GM19397 (cell line): ENCODE data around the gene ERN1.

Experiments used
- ATAC-seq: cut with Tn5 transposase; IDR thresholded peaks from one replicate; pipeline ENCODE4 v1.9.1; 2021; ENCODE audit warnings: mild to moderate bottlenecking, moderate library complexity; ENCODE audit not compliant: unreplicated experiment

Gene ERN1

DNA sequence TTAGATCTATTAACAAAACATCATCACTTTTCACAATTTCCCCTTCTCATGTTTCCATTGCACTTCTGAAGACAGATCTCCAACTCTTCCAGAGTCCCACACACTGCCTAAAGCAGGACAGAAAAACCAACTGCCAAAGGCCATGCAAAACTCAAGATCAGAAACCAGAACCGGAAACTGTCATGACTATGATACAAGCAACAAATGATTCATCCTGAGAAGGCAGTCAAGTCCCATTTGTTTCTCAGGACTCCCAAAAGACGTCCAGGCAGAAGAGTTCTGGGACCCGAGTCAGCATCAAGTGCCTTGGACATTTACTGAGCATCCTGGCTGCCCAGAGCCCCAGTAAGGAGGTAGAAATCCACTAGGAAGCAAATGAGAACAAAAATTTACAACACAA is 38.8 kb downstream of the ERN1 start:
- no peak for ATAC-seq

GRCh38 chr17:64090144-64090543 is 39.8 kb downstream of the ERN1 start:
- no peak for ATAC-seq

DNA sequence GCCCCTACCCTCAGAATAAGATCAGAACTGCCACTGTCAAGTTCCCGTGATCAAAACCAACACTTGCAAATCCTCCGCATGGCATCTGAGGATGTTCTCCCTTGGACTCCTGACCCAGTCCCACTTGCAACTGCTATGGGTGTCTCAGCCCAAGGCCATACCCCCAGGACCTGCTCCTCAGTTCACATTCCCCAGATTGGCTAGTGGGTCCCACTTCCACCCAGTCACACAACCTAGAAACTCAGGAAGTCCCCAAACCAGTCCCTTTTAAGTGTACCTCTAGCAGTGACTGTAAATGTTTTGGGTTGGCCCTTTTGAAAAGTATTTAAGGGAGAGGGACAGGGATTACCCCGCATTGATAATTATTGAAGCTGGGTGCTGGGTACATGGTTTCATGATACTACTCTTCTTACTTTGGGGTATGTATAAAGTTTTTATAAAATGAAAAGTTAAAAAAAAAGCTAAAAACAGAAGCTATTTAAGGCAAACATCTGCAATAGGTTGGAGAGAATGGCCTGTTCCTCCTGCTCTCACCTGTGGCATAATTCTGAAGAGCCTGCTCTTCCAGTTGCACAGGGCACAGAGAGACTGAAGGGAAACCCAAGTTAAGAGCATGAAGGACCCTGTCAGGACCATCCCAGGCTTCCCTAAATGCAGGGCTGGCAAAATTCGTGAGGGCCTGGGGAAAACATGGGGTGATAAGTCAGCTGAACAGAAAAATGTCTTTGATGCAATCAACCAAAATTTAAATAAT is 42.5 kb downstream of the ERN1 start:
- no peak for ATAC-seq

GRCh38 chr17:64085650-64086005 is 44.3 kb downstream of the ERN1 start:
- ATAC-seq: no peak

DNA sequence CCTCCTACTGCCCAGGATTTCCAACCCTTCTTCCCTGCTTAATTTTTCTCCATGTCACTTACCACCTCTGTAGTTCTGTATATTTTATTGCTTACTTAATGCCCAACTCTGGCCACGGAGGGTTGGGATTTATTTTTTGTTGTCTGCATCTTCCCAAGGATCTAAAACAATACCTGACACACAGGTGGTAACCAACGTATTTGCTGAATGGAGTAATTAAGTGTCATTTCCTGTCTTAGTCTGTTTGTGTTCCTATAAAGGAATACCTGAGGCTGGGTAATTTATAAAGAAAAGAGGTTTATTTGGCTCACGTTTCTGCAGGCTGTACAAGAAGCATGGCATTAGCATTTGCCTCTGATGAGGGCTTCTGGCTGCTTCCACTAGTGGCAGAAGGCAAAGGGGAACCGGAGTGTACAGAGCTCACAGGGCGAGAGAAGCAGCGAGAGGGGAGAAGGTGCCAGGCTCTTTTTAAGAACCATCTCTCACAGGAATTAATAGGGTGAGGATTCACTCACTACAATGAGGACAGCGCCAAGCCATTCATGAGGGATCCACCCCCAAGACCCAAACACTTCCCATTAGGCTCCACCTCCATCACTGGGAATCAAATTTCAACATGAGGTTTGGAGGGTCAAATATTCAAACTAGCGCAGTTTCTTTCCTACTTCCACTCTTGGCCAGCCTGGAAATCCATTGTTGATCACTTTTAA is 44.8 kb downstream of the ERN1 start:
- no peak for ATAC-seq

DNA sequence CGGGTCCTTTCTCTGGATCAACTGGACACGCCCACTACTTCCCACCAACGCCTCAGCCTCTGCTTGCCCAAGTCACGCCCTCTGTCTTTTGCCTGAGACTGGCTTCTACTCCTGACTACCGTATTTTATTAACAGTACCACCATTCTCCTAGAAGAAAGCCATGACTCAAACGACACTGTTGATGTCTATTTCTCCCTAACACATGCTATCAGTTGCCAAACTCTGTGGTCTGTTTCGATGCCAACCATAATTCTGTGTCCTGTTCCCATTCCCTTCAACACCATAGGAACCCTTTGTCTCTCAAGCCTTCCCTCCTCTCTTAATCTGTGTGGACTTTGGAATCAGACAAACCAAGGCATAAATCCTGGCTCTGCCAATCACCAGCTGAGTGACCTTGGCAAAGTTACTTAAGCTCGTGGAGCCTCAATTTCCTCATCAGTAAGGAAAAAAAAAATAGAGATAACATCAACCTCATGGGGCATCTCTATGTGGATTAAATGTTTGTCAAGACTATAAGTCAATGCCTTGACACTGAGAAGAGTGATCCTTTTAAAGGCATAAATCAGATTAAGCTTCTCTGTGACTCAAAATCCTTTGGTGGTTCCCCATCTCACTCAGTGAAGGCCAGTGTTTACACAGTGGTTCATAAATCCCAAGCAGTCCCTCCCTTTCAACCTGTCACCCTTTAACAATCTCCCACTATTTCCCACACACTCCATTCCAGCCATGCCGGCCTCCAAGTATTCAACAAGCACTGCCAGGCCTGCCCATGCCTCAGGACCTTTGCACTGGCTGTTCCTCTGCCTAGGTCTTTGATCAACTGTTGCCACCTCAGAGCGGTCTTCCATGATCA is 45.6 kb downstream of the ERN1 start:
- no peak for ATAC-seq

DNA sequence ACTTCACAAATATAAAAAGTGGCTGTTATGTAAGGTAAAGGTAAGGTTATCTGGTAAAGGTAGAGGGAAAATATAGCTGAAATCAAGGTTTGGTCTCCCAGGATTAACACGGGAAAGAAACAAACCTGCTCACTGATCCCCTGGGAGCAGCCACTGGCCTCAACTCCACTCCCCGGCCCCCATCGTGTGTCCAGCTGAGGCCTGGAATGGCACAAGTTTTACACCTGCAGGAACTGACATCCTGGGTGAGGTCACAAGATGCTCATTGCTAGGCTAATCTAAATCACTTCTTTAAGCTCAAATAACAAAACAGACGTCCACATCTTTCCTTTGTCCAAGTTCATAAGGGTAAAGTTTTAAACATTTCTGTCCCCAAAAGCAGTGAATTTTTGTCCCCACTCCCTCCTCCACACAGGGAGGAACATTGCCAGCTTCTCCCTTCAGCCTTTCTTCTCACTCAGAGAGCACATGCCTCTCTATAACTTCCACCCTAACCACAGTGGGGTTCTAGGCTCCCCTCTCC is 46.3 kb downstream of the ERN1 start:
- ATAC-seq: no peak

DNA sequence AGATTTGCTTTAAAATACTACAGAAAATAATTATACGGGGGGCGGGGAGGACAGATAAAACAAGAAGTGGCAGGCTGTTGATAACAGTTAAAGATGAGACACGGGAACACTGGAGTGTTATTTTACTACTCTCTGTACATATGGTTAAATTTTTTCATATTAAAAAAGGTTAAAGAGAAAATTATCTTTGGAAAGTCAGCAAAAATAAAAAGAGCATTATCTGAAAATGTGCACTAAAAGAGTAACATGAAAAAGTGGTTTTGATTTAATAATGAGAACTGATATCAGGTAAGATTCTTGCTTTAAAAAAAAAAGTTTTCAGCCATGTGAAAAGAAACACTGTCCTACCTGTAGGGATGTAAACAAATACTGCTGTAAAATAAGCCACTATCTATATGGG is 46.9 kb downstream of the ERN1 start:
- no peak for ATAC-seq

- no peak for ATAC-seq
These were observed 47.8 kb downstream of the ERN1 start for GRCh38 chr17:64081802-64082799.

DNA sequence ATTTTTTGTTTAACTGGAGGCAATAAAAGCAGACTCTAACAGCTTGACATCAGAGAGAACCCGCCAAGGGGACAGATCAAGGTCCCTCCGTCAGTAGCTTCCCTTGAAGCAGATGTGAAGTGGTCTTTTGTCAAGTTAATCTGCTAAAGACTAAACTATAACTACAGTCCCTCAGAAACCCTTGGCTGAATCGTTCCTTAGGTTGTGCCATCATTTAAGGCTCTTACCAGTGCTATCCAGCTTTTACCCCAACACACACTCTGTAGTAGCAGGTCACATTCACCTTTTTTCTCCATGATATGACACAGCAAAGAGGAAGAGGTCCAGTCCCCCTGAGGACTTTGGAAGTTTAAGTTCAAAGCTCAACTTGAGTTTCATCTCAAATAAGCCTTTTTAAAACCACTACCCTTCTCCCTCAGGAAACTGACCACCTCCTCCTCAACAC is 49.7 kb downstream of the ERN1 start:
- no peak for ATAC-seq

GRCh38 chr17:64077379-64077778 is 52.6 kb downstream of the ERN1 start:
- no peak for ATAC-seq

DNA sequence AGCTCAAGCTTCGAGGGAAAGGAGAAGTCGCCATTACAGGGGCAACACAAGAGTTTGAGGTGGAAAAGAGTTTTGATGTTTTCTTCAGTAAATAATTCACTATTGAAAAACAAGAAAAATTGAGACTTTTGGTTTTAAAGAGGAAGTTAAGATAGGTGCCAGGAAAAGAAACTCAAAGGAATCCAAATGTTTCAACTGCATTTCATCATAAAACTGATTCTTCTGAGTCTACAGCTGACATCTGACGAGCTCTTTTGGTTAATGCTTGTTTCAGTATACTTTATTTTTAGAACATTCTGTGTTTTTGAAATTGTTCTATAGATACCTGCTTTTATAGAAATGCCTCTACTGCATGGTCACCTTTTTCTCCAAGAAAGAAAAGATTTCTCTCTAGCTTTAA is 54.0 kb downstream of the ERN1 start:
- ATAC-seq: no peak

DNA sequence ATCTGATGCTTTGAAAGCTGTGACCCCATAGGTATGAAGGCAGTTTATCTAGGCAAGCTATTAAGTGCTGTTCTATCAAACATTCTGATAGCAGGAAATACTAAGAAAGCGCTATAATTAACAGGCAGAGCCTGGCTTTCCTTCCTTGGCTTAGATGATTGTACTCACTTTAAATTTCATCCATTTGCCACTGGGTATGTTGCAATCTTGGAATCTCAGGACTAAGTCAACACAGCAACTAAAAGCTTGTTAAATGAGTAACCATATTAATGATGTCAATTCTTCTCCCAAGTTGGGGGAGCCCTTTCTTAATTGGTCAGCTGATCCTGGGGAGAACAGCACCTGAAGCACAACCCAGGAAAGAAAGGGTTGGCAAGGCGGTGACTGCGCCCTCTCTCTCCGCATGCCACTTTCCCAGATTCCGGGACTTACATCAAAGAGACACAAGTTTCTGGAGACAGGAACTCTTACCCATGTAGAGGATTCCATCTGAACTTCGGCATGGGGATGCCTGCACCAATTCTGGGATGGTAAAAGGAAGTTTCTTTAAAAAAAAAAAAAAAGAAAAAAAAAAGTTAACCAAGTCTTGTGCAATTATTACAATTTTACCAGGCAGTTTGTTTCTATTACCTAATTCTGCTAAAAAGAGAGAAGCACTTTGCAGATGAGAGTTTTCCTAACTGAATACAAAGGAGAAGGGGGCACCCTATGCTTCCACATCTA is 55.1 kb downstream of the ERN1 start:
- ATAC-seq: peak; percentile 21

- peak; percentile 78 for ATAC-seq
These were observed 55.9 kb downstream of the ERN1 start for GRCh38 chr17:64073771-64074703.

GRCh38 chr17:64071111-64071510 is 58.8 kb downstream of the ERN1 start:
- no peak for ATAC-seq

DNA sequence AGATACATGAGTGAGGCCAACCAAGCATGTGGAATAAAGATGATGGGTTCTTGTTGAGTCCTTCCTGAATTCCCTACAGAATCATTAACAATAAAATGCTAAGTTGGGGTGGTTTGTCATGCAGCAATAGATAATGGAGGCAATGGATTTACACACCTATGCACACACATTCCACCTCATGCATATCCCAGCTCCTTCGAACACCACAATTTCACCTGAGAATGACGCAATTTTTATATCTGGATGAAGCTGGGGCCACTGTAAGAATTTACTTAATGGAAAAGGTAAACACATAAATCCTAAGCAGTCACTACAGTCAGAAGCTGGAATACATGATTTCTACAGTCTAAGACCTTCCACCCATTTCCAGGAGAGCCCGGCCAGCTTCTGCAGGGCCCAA is 59.7 kb downstream of the ERN1 start:
- ATAC-seq: no peak

GRCh38 chr17:64069143-64069542 is 60.8 kb downstream of the ERN1 start:
- no peak for ATAC-seq

DNA sequence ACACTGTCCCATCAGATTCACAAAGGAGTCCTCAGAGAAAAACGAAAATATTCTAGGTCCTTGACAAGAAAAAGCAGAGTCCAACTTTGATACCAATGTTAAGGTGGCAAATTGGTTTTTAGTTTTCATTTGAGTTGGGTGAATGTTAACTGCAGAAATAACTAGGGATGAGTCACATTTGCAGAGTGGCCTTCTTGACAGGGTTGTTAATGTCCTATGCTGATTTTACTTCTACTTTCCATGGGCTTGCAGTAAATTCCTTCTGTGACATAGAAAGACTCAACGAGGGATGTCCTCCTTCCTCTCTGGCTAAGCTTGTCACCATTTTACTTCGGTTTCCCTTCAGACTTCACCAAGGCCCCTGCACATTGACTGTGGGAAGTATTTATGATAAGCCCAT is 62.3 kb downstream of the ERN1 start:
- ATAC-seq: no peak
